ENCODE data around the gene KIF27. TPM values are rescaled to one million over a fixed set of nuclear protein-coding genes. Genes with fewer than 3 reads are reported as not detected.
A peak's percentile ranks its signal among the peaks of the same experiment; 100 is the strongest.
"Not testable (repeated sequence)": the region's sequence is repeated elsewhere in the genome, so short reads cannot be mapped to it uniquely, and the experiment has no call there.

KIF27 gene
- polyA plus RNA-seq (ENCODE audit: insufficient read length): 7.3 TPM

GRCh38 chr9:83920927-83921707 lies at the start of gene KIF27:
Gene KIF27, minus strand, starts transcription at chr9:83921432. Its CDS starts 5,841 bp downstream, at chr9:83915591.
- DNase-seq: peak; percentile 98

- DNase-seq: no peak
Observed at GRCh38 chr9:83969602-83970001, 48.4 kb upstream of the KIF27 start.

- DNase-seq: no peak
Observed at GRCh38 chr9:83967073-83967472, 45.8 kb upstream of the KIF27 start.

- DNase-seq: no peak
Observed at GRCh38 chr9:83966209-83966582, 45.0 kb upstream of the KIF27 start.

GRCh38 chr9:83965350-83966208 lies 44.3 kb upstream of the KIF27 start:
- DNase-seq: no peak

GRCh38 chr9:83964973-83965349 lies 43.7 kb upstream of the KIF27 start:
- DNase-seq: no peak

- DNase-seq: no peak
Observed at GRCh38 chr9:83962165-83962564, 40.9 kb upstream of the KIF27 start.

- no peak for DNase-seq
Observed at GRCh38 chr9:83960991-83961390, 39.8 kb upstream of the KIF27 start.

- DNase-seq: no peak
Observed at GRCh38 chr9:83959061-83959460, 37.8 kb upstream of the KIF27 start.

GRCh38 chr9:83957248-83957513 lies 35.9 kb upstream of the KIF27 start:
- DNase-seq: no peak

- DNase-seq: peak; percentile 87
Observed at GRCh38 chr9:83956436-83957247, 35.4 kb upstream of the KIF27 start.

GRCh38 chr9:83956086-83956435 lies 34.8 kb upstream of the KIF27 start:
- no peak for DNase-seq

- DNase-seq: not testable (repeated sequence)
Observed at GRCh38 chr9:83948096-83948495, 26.9 kb upstream of the KIF27 start.

- DNase-seq: no peak
Observed at GRCh38 chr9:83940590-83941303, 19.5 kb upstream of the KIF27 start.

- DNase-seq: peak; percentile 49
Observed at GRCh38 chr9:83937861-83938455, 16.7 kb upstream of the KIF27 start.

GRCh38 chr9:83936523-83936922 lies 15.3 kb upstream of the KIF27 start:
- DNase-seq: no peak

GRCh38 chr9:83935276-83935935 lies 14.2 kb upstream of the KIF27 start:
- no peak for DNase-seq

GRCh38 chr9:83934569-83935275 lies 13.5 kb upstream of the KIF27 start:
- DNase-seq: no peak

- no peak for DNase-seq
Observed at GRCh38 chr9:83933790-83934189, 12.6 kb upstream of the KIF27 start.

GRCh38 chr9:83932851-83933250 lies 11.6 kb upstream of the KIF27 start:
- no peak for DNase-seq

GRCh38 chr9:83932011-83932410 lies 10.8 kb upstream of the KIF27 start:
- no peak for DNase-seq

Data from hindlimb muscle (tissue), 1 donor.